HG02943 (cell line): ENCODE data around the gene CERCAM.

Experiments
- ATAC-seq: cut with Tn5 transposase; IDR thresholded peaks from one replicate; pipeline ENCODE4 v1.9.1; 2021; ENCODE audit warnings: mild to moderate bottlenecking, low read depth, moderate library complexity; ENCODE audit not compliant: unreplicated experiment

Gene CERCAM

GRCh38 chr9:128448746-128449145 lies 28.1 kb downstream of the CERCAM start:
- no peak for ATAC-seq

DNA sequence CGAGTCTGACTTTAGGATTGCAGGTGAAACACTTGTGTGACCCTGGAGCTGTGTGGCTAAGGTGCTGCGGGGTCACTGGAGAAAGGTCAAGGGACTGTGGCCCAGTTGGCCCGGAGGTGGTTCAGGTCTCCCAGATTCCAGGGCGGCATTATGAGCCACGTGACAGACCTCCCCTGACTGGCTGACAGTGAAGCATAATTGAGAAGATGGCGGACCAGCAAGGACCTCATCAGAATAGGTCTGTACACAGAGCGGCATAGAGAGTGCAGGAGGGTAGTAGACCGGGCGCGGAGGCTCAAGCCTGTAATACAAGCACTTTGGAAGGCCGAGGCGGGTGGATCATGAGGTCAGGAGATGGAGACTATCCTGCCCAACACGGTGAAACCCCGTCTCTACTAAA lies 34.3 kb downstream of the CERCAM start:
- no peak for ATAC-seq

- peak; percentile 79 for ATAC-seq
Observed at GRCh38 chr9:128455849-128456612, 35.4 kb downstream of the CERCAM start, which contains the start of gene ODF2. Gene ODF2 (plus strand): TSS chr9:128456006. CDS start chr9:128456092, 86 bp downstream.

DNA sequence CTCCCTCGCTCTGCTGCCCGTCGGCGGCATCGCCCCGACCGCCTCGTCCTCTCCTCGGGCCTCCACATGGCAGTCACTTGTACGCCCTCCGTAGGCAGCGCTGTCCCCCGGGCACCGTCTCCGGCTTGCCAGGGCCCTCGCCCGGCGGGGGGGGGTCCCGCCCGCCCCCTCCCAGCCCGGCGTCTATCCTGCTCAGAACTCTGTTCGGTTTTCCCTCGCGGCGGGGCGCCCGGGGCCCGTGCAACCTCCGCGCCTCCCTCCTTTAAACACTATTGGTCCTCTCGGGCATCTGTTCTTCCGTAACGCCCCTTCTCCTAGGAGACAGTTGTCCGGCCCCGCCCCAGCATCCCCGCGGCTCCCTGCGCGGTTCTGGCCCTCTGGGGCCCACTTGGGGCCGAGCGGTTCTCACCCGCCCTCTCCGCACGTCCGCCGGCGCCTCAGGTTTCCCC lies 36.0 kb downstream of the CERCAM start:
- ATAC-seq: peak; percentile 50

GRCh38 chr9:128457207-128457606 lies 36.5 kb downstream of the CERCAM start:
- ATAC-seq: no peak

GRCh38 chr9:128459011-128459410 lies 38.4 kb downstream of the CERCAM start:
- ATAC-seq: no peak

DNA sequence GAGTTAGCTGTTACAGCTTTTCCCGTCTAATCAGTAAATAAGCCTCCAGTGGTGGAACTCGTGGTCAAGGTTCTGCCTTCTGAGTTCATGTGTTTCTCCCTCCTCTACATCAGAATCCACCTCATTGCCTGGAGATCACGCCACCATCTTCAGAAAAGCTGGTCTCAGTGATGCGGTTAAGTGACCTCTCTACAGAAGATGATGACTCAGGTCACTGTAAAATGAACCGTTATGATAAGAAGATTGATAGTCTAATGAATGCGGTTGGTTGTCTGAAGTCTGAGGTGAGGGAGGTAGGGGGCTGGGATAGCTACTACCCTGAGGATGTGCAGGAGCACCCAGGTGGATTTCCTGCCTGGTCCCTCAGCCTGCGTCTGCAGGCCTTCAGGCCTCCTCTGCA lies 48.4 kb downstream of the CERCAM start:
- ATAC-seq: no peak

DNA sequence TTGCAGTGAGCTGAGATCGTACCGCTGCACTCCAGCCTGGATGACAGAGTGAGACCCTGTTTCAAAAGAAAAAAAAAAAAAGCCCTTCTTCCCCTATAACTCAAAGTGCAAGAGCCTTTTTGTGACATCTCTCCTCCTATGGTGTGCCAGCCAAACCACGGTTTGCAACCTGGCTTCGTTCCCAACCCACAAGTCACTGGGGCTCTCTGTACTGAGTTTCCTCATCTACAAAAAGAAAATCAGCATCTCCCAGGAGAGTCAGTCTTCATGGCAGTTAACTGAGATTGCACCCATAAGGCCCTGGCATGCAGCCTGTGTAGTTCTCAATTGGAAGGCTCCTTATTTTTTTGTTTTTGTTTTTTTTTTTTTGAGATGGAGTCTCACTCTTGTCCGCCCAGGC lies 49.9 kb downstream of the CERCAM start:
- no peak for ATAC-seq

- ATAC-seq: no peak
Observed at GRCh38 chr9:128473104-128473503, 52.4 kb downstream of the CERCAM start.

DNA sequence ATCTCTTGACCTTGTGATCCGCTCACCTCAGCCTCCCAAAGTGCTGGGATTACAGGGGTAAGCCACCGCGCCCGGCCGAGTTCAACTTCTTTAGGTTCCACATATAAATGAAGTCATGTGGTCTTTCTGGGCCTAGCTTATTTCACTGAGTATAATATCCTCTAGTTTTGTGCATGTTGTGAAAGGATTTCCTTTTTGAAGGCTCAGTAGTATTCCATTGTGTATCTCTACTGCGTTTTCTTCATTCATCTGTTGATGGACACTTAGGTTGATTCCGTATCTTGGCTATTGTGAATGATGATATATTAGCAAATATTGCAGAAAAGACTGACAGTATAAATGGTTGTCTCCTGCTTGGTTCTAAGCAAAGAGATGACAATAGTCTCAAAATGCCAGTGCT lies 55.2 kb downstream of the CERCAM start:
- no peak for ATAC-seq

DNA sequence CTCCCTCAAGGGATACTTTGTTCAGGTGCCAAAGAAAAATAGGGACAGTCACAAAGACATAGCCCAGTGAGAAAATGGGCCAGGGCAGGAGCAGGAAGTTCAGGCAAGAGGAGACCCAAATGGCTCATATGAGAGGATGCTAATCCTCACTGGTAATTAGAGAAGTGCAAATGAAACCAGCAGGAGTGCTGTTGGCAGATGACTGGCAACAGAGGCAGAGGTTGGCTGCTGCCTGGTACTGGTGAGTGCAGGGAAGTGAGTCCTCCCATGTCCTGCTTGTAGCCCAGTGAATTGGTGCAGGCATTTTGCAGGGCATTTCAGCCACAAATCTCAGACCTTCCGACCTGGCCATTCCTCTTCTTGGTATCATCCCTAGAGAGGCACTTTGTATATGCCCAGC lies 58.6 kb downstream of the CERCAM start:
- ATAC-seq: no peak

- no peak for ATAC-seq
Observed at GRCh38 chr9:128481561-128481960, 60.9 kb downstream of the CERCAM start.

GRCh38 chr9:128482186-128482585 lies 61.5 kb downstream of the CERCAM start:
- ATAC-seq: no peak

DNA sequence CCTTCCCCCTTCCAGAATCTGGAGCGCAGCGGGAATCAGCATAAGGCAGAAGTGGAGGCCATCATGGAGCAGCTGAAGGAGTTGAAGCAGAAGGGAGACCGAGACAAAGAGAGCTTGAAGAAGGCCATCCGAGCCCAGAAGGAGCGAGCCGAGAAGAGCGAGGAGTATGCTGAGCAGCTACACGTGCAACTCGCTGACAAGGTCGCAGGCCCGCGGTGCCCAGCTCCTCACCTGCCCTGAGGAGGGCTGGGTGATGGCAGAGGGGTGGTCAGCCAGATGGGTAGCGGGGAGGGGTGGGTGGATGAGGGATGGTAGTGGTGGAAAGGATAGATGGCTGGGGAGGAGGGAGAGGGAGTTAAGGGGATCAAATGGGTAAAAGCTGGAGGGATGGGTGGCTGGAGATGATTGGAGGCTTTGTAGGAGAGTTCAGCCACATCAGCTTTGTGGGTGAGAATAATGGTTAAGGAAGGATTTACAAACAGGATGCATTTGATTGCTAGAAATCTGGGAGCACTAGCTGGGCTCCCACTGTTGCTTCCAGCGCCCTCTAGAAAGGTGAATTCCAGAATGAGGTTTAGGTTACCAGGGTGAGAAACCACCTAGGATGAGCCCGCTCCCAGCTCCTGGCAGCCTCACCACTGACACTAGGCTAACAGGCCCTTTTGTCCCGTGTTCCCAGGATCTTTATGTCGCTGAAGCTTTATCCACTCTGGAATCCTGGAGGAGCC lies 64.2 kb downstream of the CERCAM start:
- no peak for ATAC-seq

GRCh38 chr9:128485414-128485855 lies 64.8 kb downstream of the CERCAM start:
- ATAC-seq: no peak

GRCh38 chr9:128486201-128486600 lies 65.5 kb downstream of the CERCAM start:
- no peak for ATAC-seq
